HepG2 (cell line): ENCODE data around the gene NEDD4L. TPM values are rescaled to one million over a fixed set of nuclear protein-coding genes. Genes with fewer than 3 reads are reported as not detected.
A peak's percentile ranks its signal among the peaks of the same experiment; 100 is the strongest.

Experiments used
- BRF2 ChIP-seq: sonication (generic); formaldehyde crosslinking; IDR thresholded peaks from 2 replicates; pipeline ENCODE4 v1.8.1; 2022; ENCODE audit warnings: mild to moderate bottlenecking, missing genetic modification reagents
- CREBL2 ChIP-seq: sonication (generic); formaldehyde crosslinking; IDR thresholded peaks from 2 replicates; pipeline ENCODE4 v1.8.1; 2023; ENCODE audit warnings: missing genetic modification reagents, mild to moderate bottlenecking, borderline replicate concordance
- DMAP1 ChIP-seq: IDR thresholded peaks from 2 replicates; pipeline ENCODE4 v1.6.1; 2016
- DNMT1 ChIP-seq: sonication (generic); formaldehyde crosslinking; IDR thresholded peaks from 2 replicates; pipeline ENCODE4 v1.5.1; 2020; ENCODE audit warnings: mild to moderate bottlenecking, missing genetic modification reagents
- EED ChIP-seq: sonication (generic); formaldehyde crosslinking; IDR thresholded peaks from 2 replicates; pipeline ENCODE4 v1.5.0; 2020; ENCODE audit warnings: mild to moderate bottlenecking, missing genetic modification reagents
- GATAD2A ChIP-seq: IDR thresholded peaks from 2 replicates; pipeline ENCODE4 v1.6.1; 2016
- HDAC2 ChIP-seq: sonication (generic); formaldehyde crosslinking; IDR thresholded peaks from 2 replicates; pipeline ENCODE4 v1.4.0; 2020; ENCODE audit warnings: missing genetic modification reagents
- NCOA1 ChIP-seq: sonication (generic); formaldehyde crosslinking; IDR thresholded peaks from 2 replicates; pipeline ENCODE4 v1.9.0; 2021; ENCODE audit warnings: missing genetic modification reagents
- NPAS2 ChIP-seq: sonication (generic); formaldehyde crosslinking; IDR thresholded peaks from 2 replicates; pipeline ENCODE4 v1.8.0; 2022; ENCODE audit warnings: mild to moderate bottlenecking, missing genetic modification reagents, borderline replicate concordance
- NR2F6 ChIP-seq, 2 experiments: IDR thresholded peaks; 2 replicates each; pipeline ENCODE4 v1.6.1; 2016; ENCODE audit warnings: antibody characterized with exemption in 1 of 2, mild to moderate bottlenecking in 1 of 2
- PAWR ChIP-seq: sonication (generic); formaldehyde crosslinking; IDR thresholded peaks from 2 replicates; pipeline ENCODE4 v1.4.0; 2020; ENCODE audit warnings: missing genetic modification reagents, mild to moderate bottlenecking, borderline replicate concordance
- SP2 ChIP-seq: sonication (generic); formaldehyde crosslinking; IDR thresholded peaks from 2 replicates; pipeline ENCODE4 v1.5.1; 2020; ENCODE audit warnings: mild to moderate bottlenecking, missing genetic modification reagents
- ZC3H13 ChIP-seq: sonication (generic); formaldehyde crosslinking; IDR thresholded peaks from 2 replicates; pipeline ENCODE4 v1.8.1; 2023; ENCODE audit warnings: mild to moderate bottlenecking, missing genetic modification reagents, moderate library complexity
- ZFP37 ChIP-seq: sonication (generic); formaldehyde crosslinking; IDR thresholded peaks from 2 replicates; pipeline ENCODE4 v1.4.0; 2020; ENCODE audit warnings: missing genetic modification reagents, borderline replicate concordance
- ZKSCAN8 ChIP-seq: IDR thresholded peaks from 2 replicates; pipeline ENCODE4 v1.6.1; 2016; ENCODE audit warnings: borderline replicate concordance, missing genetic modification reagents, missing compliant biosample characterization
- ZMYM3 ChIP-seq: sonication (generic); formaldehyde crosslinking; IDR thresholded peaks from 2 replicates; pipeline ENCODE4 v1.5.1; 2020; ENCODE audit warnings: mild to moderate bottlenecking, missing genetic modification reagents
- ZMYM4 ChIP-seq: sonication (generic); formaldehyde crosslinking; IDR thresholded peaks from 2 replicates; pipeline ENCODE4 v1.8.1; 2023; ENCODE audit warnings: mild to moderate bottlenecking, missing genetic modification reagents
- ZNF260 ChIP-seq: sonication (generic); formaldehyde crosslinking; IDR thresholded peaks from 2 replicates; pipeline ENCODE4 v1.4.0; 2020; ENCODE audit warnings: missing genetic modification reagents, low read depth, mild to moderate bottlenecking, borderline replicate concordance
- ZNF547 ChIP-seq: sonication (generic); formaldehyde crosslinking; IDR thresholded peaks from 2 replicates; pipeline ENCODE4 v1.5.1; 2020; ENCODE audit warnings: mild to moderate bottlenecking, missing genetic modification reagents
- ZNF572 ChIP-seq: sonication (generic); formaldehyde crosslinking; IDR thresholded peaks from 2 replicates; pipeline ENCODE4 v1.5.1; 2020; ENCODE audit warnings: mild to moderate bottlenecking, missing genetic modification reagents
- ZSCAN12 ChIP-seq: sonication (generic); formaldehyde crosslinking; IDR thresholded peaks from 2 replicates; pipeline ENCODE4 v1.9.0; 2021; ENCODE audit warnings: mild to moderate bottlenecking, missing genetic modification reagents
- polyA plus RNA-seq, 8 experiments: library from polyadenylated mRNA; depleted of rRNA in 3 of 8; stranded (reverse) in 7 of 8; unstranded in 1 of 8; fragments of >200 nt; fragmentation: Illumina TruSeq in 4 of 8; extraction: Trizol in 4 of 8; gene quantifications; 2 replicates each; pipeline versions ENCODE4 v1.2.1 to v1.2.3, GENCODE V29; 2011 to 2016; ENCODE audit warnings: low read depth in 4 of 8, missing spikeins in 1 of 8, mixed read lengths in 1 of 8; ENCODE audit not compliant: insufficient read depth in 1 of 8
- total RNA-seq, 5 experiments: library from RNA; depleted of rRNA; stranded (reverse); fragments of >200 nt; fragmentation: Illumina TruSeq; extraction: Trizol; gene quantifications; 2 replicates each; pipeline ENCODE4 v1.2.3, GENCODE V29; 2016; ENCODE audit warnings: low read depth in 1 of 5
- TF ChIP-seq, protein P1 (sequence below): sonication (generic); formaldehyde crosslinking; IDR thresholded peaks from 2 replicates; pipeline ENCODE4 v1.5.0; 2020; ENCODE audit warnings: mild to moderate bottlenecking, low read depth, missing genetic modification reagents, borderline replicate concordance
- TF ChIP-seq, protein P2 (sequence below): sonication (generic); formaldehyde crosslinking; IDR thresholded peaks from 2 replicates; pipeline ENCODE4 v1.4.0; 2020; ENCODE audit warnings: missing genetic modification reagents, mild to moderate bottlenecking, borderline replicate concordance

The NEDD4L gene
- total and polyA plus RNA-seq, 2 of the 13 experiments (the other 11 are each of a cell fraction or from before 2014, with no cell fraction given): 168 to 390 TPM

GRCh38 chr18:58025205-58025604 is 18.8 kb upstream of the NEDD4L start (continued):
- TF ChIP-seq NR2F6 (IDR thresholded peaks at IDR 0.05) (no peak), NR2F6 (CRISPR knock-in tag; IDR thresholded peaks at IDR 0.05) (no peak), ZC3H13 (CRISPR knock-in tag) (no peak), NPAS2 (no peak), GATAD2A (CRISPR knock-in tag) (peak; percentile 18; the same call in 1 of the 2 replicates), NCOA1 (CRISPR knock-in tag) (no peak), ZKSCAN8 (no peak), DMAP1 (CRISPR knock-in tag) (no peak), ZNF260 (CRISPR knock-in tag) (no peak), ZMYM4 (peak; percentile 17; the same call in 1 of the 2 replicates), ZNF547 (CRISPR knock-in tag) (no peak), CREBL2 (CRISPR knock-in tag) (no peak), EED (no peak), ZNF572 (CRISPR knock-in tag) (no peak), SP2 (CRISPR knock-in tag) (no peak), DNMT1 (no peak), ZFP37 (no peak), HDAC2 (CRISPR knock-in tag) (0 out of 2 replicates have a peak, but pooled peaks have one; percentile 22), BRF2 (CRISPR knock-in tag) (no peak), ZMYM3 (CRISPR knock-in tag) (0 out of 2 replicates have a peak, but pooled peaks have one; percentile 36), ZSCAN12 (no peak), PAWR (CRISPR knock-in tag) (no peak)
- TF ChIP-seq, protein P1, sequence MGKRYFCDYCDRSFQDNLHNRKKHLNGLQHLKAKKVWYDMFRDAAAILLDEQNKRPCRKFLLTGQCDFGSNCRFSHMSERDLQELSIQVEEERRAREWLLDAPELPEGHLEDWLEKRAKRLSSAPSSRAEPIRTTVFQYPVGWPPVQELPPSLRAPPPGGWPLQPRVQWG (CRISPR knock-in tag): no peak
- TF ChIP-seq, protein P2, sequence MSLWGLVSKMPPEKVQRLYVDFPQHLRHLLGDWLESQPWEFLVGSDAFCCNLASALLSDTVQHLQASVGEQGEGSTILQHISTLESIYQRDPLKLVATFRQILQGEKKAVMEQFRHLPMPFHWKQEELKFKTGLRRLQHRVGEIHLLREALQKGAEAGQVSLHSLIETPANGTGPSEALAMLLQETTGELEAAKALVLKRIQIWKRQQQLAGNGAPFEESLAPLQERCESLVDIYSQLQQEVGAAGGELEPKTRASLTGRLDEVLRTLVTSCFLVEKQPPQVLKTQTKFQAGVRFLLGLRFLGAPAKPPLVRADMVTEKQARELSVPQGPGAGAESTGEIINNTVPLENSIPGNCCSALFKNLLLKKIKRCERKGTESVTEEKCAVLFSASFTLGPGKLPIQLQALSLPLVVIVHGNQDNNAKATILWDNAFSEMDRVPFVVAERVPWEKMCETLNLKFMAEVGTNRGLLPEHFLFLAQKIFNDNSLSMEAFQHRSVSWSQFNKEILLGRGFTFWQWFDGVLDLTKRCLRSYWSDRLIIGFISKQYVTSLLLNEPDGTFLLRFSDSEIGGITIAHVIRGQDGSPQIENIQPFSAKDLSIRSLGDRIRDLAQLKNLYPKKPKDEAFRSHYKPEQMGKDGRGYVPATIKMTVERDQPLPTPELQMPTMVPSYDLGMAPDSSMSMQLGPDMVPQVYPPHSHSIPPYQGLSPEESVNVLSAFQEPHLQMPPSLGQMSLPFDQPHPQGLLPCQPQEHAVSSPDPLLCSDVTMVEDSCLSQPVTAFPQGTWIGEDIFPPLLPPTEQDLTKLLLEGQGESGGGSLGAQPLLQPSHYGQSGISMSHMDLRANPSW (CRISPR knock-in tag): no peak
